ENCODE measurements around the gene NSDHL. TPM values are rescaled to one million over a fixed set of nuclear protein-coding genes. Genes with fewer than 3 reads are reported as not detected.

Gene NSDHL
- total and polyA plus RNA-seq, 2 of the 4 experiments (the other 2 are of a cell fraction) = 22.8 to 26.0 TPM

GRCh38 chrX:152814048-152814447 is 16.8 kb upstream of the NSDHL start:
- Histone ChIP-seq H4K5ac (ENCODE audit: low read depth, low read length) (no peak overlapping the region), H3K9me1 (ENCODE audit: insufficient read depth, low read length) (no peaks in the 10 kb centered on the region), H3K18ac (ENCODE audit: low read depth, low read length) (no peak overlapping the region), H3K79me1 (ENCODE audit: low read depth in 1 of 2, low read length in 2 of 2) (no peaks in the 10 kb centered on the region), H3K4ac (ENCODE audit: low read depth, low read length) (no peak overlapping the region), H3K4me2 (ENCODE audit: low read depth, low read length) (no peak overlapping the region), H2BK120ac (ENCODE audit: low read depth, low read length) (no peak overlapping the region), H2BK20ac (ENCODE audit: low read depth, low read length) (no peak overlapping the region), H2AK9ac (replicated peaks; ENCODE audit: low read depth, low read length, poor library complexity) (no peak overlapping the region), H3K27ac (ENCODE audit: insufficient read depth, low read length) (no peak overlapping the region), H2BK15ac (ENCODE audit: low read depth, low read length) (no peak overlapping the region), H3K14ac (replicated peaks; ENCODE audit: low read depth, low read length) (no peak overlapping the region), H3K36me3 (ENCODE audit: control insufficient read depth, insufficient read depth, low read length) (no peaks in the 10 kb centered on the region), H2AFZ (replicated peaks; ENCODE audit: low read length, poor library complexity) (no peak overlapping the region), H3K9ac (ENCODE audit: low read depth, low read length) (no peak overlapping the region), H3K9me3 (ENCODE audit: control insufficient read depth, insufficient read depth, low read length) (no peaks in the 10 kb centered on the region), H3K4me3 (ENCODE audit: insufficient read depth, low read depth, low read length) (no peak overlapping the region), H2AK5ac (ENCODE audit: low read depth, low read length) (no peak overlapping the region), H4K8ac (ENCODE audit: low read depth in 2 of 2, low read length in 2 of 2) (no peak overlapping the region), H4K91ac (ENCODE audit: insufficient read depth, low read depth, low read length) (no peak overlapping the region), H3K56ac (ENCODE audit: extremely low read depth, insufficient read depth, low read length) (no peak overlapping the region), H3K4me1 (ENCODE audit: control insufficient read depth, insufficient read depth, low read length) (no peaks in the 10 kb centered on the region), H4K20me1 (ENCODE audit: insufficient read depth, low read length) (no peaks in the 10 kb centered on the region), H3K27me3 (ENCODE audit: control insufficient read depth, insufficient read depth, low read length) (no peaks in the 10 kb centered on the region; the same call in 1 of the 2 replicates), H3K23ac (ENCODE audit: low read depth, low read length) (no peak overlapping the region), H2BK5ac (ENCODE audit: low read depth, low read length, poor library complexity, severe bottlenecking) (no peak overlapping the region)
- CTCF ChIA-PET = no interaction called here
- in situ Hi-C loops (cut with MboI; ENCODE audit: low sequenced_read_pairs) = loop anchor here (25.0 kb wide), 1 partner anchor 1652 kb away; no protein-coding TSS in a partner anchor
- 46% methylated on average over 5 of the region's 5 CpGs; no CpG with 5 or more reads in 1 of the 2 experiments for WGBS, 2 experiments (ENCODE audit: extremely low coverage in 2 of 2, insufficient read length in 1 of 2)
- DNase-seq (no peak), ATAC-seq (ENCODE audit: low read depth) (no peak)
- dilution Hi-C loops (cut with HindIII; ENCODE audit: low sequenced_read_pairs, unreplicated experiment) = no loop called here
- intact Hi-C loops (cut with micrococcal nuclease) = no loop called here
- TF ChIP-seq RCOR1 (IDR thresholded peaks at IDR 0.05; ENCODE audit: insufficient replicate concordance, low read length) = no peak
- TF ChIP-seq, protein P1, sequence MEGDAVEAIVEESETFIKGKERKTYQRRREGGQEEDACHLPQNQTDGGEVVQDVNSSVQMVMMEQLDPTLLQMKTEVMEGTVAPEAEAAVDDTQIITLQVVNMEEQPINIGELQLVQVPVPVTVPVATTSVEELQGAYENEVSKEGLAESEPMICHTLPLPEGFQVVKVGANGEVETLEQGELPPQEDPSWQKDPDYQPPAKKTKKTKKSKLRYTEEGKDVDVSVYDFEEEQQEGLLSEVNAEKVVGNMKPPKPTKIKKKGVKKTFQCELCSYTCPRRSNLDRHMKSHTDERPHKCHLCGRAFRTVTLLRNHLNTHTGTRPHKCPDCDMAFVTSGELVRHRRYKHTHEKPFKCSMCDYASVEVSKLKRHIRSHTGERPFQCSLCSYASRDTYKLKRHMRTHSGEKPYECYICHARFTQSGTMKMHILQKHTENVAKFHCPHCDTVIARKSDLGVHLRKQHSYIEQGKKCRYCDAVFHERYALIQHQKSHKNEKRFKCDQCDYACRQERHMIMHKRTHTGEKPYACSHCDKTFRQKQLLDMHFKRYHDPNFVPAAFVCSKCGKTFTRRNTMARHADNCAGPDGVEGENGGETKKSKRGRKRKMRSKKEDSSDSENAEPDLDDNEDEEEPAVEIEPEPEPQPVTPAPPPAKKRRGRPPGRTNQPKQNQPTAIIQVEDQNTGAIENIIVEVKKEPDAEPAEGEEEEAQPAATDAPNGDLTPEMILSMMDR (conservative IDR thresholded peaks at IDR 0.05; ENCODE audit: low read depth, low read length) = no peak
- TF ChIP-seq POLR2A (IDR thresholded peaks at IDR 0.05; ENCODE audit: low read depth, low read length) = no peak
- TF ChIP-seq CEBPB (IDR thresholded peaks at IDR 0.05; ENCODE audit: low read depth, low read length) = no peak
- no peak for TF ChIP-seq MXI1 (IDR thresholded peaks at IDR 0.05; ENCODE audit: borderline replicate concordance, low read depth, low read length)
- TF ChIP-seq ELK1 (IDR thresholded peaks at IDR 0.05; ENCODE audit: borderline replicate concordance, low read depth, low read length) = no peak
- no peak for TF ChIP-seq MAFK (IDR thresholded peaks at IDR 0.05; ENCODE audit: low read depth, low read length)
- TF ChIP-seq MAZ (IDR thresholded peaks at IDR 0.05; ENCODE audit: borderline replicate concordance, low read depth, low read length) = no peak
- no peak for TF ChIP-seq NFE2L2 (IDR thresholded peaks at IDR 0.05; ENCODE audit: low read depth, low read length)
- POLR2A ChIA-PET (ENCODE audit: unreplicated experiment) = no interaction called here
- no TSS peak for BruUV-seq (replicated peaks)
